ENCODE measurements around the gene DPYSL5. TPM values are rescaled to one million over a fixed set of nuclear protein-coding genes. Genes with fewer than 3 reads are reported as not detected.

The DPYSL5 gene
- total RNA-seq, 1 donor: not detected

DNA sequence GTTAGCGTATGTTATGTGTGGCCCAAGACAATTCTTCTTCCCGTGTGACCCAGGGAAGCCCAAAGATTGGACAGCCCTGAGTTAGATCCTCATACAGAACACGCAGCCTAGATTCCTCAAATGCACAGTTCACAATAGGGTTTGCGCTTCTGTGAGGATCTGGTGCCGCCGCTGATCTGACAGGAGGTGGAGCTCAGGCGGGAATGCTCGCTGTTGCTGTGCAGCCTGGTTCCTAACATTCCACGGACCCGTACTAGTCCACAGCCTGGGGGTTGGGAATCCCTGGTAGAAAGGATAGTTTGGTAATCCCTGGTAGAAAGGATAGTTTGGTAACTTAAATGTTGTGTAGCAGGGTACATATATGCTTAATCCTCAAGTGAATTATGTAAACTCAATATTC is 149.5 kb downstream of the DPYSL5 start:
- no peak overlapping the region for H3K4me3 ChIP-seq (ENCODE audit: low read depth, low read length)
- DNase-seq (ENCODE audit: low read depth): no peak
- TF ChIP-seq, protein P1, sequence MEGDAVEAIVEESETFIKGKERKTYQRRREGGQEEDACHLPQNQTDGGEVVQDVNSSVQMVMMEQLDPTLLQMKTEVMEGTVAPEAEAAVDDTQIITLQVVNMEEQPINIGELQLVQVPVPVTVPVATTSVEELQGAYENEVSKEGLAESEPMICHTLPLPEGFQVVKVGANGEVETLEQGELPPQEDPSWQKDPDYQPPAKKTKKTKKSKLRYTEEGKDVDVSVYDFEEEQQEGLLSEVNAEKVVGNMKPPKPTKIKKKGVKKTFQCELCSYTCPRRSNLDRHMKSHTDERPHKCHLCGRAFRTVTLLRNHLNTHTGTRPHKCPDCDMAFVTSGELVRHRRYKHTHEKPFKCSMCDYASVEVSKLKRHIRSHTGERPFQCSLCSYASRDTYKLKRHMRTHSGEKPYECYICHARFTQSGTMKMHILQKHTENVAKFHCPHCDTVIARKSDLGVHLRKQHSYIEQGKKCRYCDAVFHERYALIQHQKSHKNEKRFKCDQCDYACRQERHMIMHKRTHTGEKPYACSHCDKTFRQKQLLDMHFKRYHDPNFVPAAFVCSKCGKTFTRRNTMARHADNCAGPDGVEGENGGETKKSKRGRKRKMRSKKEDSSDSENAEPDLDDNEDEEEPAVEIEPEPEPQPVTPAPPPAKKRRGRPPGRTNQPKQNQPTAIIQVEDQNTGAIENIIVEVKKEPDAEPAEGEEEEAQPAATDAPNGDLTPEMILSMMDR (IDR thresholded peaks at IDR 0.05; ENCODE audit: insufficient read depth, low read depth, low read length): no peak

DNA sequence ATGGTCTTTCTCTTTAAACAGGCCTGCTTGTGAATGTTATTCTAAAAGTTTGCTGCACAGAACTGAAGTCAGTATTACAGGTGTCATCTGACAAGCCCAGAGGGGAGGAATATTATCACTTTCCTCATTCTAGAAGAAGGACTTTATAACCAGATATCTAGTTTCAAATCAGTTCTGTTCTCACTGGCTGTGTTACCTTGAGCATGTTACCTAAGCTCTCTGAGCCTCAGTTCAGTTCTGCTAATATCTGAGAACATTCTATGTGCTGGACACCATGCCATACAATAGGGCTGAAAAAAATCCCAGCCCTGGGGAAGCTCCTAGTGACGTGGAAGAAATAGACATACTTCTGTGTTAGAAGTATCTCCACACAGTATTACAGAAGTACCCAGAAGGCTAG is 150.4 kb downstream of the DPYSL5 start:
- TF ChIP-seq, protein P1 (IDR thresholded peaks at IDR 0.05; ENCODE audit: insufficient read depth, low read depth, low read length): no peak
- H3K4me3 ChIP-seq (ENCODE audit: low read depth, low read length): no peak overlapping the region
- DNase-seq (ENCODE audit: low read depth): no peak

Other genes starting within 250 kb of the DPYSL5 start
- not detected in 2 replicates for gene CIB4, start 206.8 kb upstream of the DPYSL5 start, total RNA-seq
- under 0.01 TPM in 2 replicates for gene KCNK3, start 155.4 kb upstream of the DPYSL5 start, total RNA-seq
- 87.2 and 87.3 TPM in 2 replicates for gene SLC35F6, start 83.8 kb upstream of the DPYSL5 start, total RNA-seq
- 7.4 and 9.5 TPM in 2 replicates for gene CENPA, start 62.1 kb upstream of the DPYSL5 start, total RNA-seq
- 3.5 TPM in 2 replicates for gene MAPRE3, start 122.5 kb downstream of the DPYSL5 start, total RNA-seq
- gene TMEM214, start 184.8 kb downstream of the DPYSL5 start, total RNA-seq: 57.7 and 70.4 TPM in 2 replicates
- 27.7 and 35.0 TPM in 2 replicates for gene AGBL5, start 203.5 kb downstream of the DPYSL5 start, total RNA-seq
- 239 and 282 TPM in 2 replicates for gene OST4, start 223.5 kb downstream of the DPYSL5 start, total RNA-seq
- 144 and 160 TPM in 2 replicates for gene EMILIN1, start 230.5 kb downstream of the DPYSL5 start, total RNA-seq
- 0.97 and 1.3 TPM in 2 replicates for gene KHK, start 238.6 kb downstream of the DPYSL5 start, total RNA-seq

Measured in fibroblast of villous mesenchyme (primary cell).